DND-41 (cell line): ENCODE data around the gene KLK4.

Source experiments
- ATAC-seq: fragments of 200-7000 bp; cut with Tn5 transposase; 3 replicates; pipeline ENCODE4 v1.9.1; 2021; ENCODE audit warnings: low read depth; ENCODE audit not compliant: insufficient read depth
- DNase-seq: peaks from one replicate; pipeline ENCODE4 v3.0.0-alpha.2; 2020
- H2AFZ ChIP-seq: 2 replicates; pipeline ENCODE4 v1.6.0; 2012; ENCODE audit warnings: low read depth, low read length
- H3K27ac ChIP-seq: 2 replicates; pipeline ENCODE4 v1.5.1; 2012; ENCODE audit warnings: low read length, inconsistent platforms
- H3K27me3 ChIP-seq: fragments of 200-600 bp; sonication (generic); 2 replicates; pipeline ENCODE4 v1.6.0; 2012; ENCODE audit warnings: low read length, mild to moderate bottlenecking, inconsistent platforms; ENCODE audit not compliant: insufficient read depth, poor library complexity
- H3K36me3 ChIP-seq: 2 replicates; pipeline ENCODE4 v1.5.1; 2012; ENCODE audit warnings: low read length, inconsistent platforms; ENCODE audit not compliant: insufficient read depth
- H3K4me1 ChIP-seq: 2 replicates; pipeline ENCODE4 v1.5.1; 2012; ENCODE audit warnings: mild to moderate bottlenecking, low read length; ENCODE audit not compliant: insufficient read depth
- H3K4me2 ChIP-seq: 2 replicates; pipeline ENCODE4 v1.6.0; 2012; ENCODE audit warnings: mild to moderate bottlenecking, moderate library complexity, low read length, inconsistent platforms; ENCODE audit not compliant: insufficient read depth
- H3K4me3 ChIP-seq, 2 experiments: fragments of 200-600 bp in 1 of 2; shearing (Covaris generic) in 1 of 2; 2 replicates each; pipeline ENCODE4 v1.5.1; 2012 to 2016; ENCODE audit warnings: inconsistent platforms in 2 of 2, low read length in 2 of 2, mild to moderate bottlenecking in 2 of 2, low read depth in 1 of 2, moderate library complexity in 1 of 2
- H3K79me2 ChIP-seq: 2 replicates; pipeline ENCODE4 v1.6.0; 2012; ENCODE audit warnings: low read length, inconsistent platforms; ENCODE audit not compliant: insufficient read depth
- H3K9ac ChIP-seq: 2 replicates; pipeline ENCODE4 v1.6.0; 2012; ENCODE audit warnings: low read depth, mild to moderate bottlenecking, inconsistent platforms, low read length, moderate library complexity
- H3K9me3 ChIP-seq: 2 replicates; pipeline ENCODE4 v1.5.1; 2012; ENCODE audit warnings: low read length, moderate library complexity, mild to moderate bottlenecking, inconsistent platforms; ENCODE audit not compliant: insufficient read depth, severe bottlenecking
- H4K20me1 ChIP-seq: 2 replicates; pipeline ENCODE4 v1.6.0; 2012; ENCODE audit warnings: low read length; ENCODE audit not compliant: insufficient read depth
- CTCF ChIP-seq: IDR thresholded peaks from 2 replicates; pipeline ENCODE4 v1.5.1; 2012; ENCODE audit warnings: borderline replicate concordance, low read length, moderate library complexity, mild to moderate bottlenecking; ENCODE audit not compliant: poor library complexity, severe bottlenecking; ENCODE audit errors: extremely low read depth
- EZH2 ChIP-seq: IDR thresholded peaks from 3 replicates; pipeline ENCODE4 v1.6.1; 2012; ENCODE audit warnings: borderline replicate concordance, low read depth, mild to moderate bottlenecking, moderate library complexity, low read length, inconsistent platforms; ENCODE audit not compliant: severe bottlenecking

Gene KLK4

GRCh38 chr19:50932018-50932689, 21.0 kb upstream of the KLK4 start:
- TF ChIP-seq CTCF (no peak), EZH2 (no peak)
- Histone ChIP-seq H3K27me3 (no peaks in the 10 kb centered on the region), H2AFZ (no peak overlapping the region), H3K4me1 (no peaks in the 10 kb centered on the region), H3K9me3 (no peaks in the 10 kb centered on the region), H3K36me3 (no peaks in the 10 kb centered on the region), H3K79me2 (no peaks in the 10 kb centered on the region), H3K9ac (no peak overlapping the region), H3K4me2 (no peak overlapping the region), H3K4me3 (no peak overlapping the region), H3K27ac (no peak overlapping the region), H4K20me1 (no peaks in the 10 kb centered on the region)
- no peak for DNase-seq
- ATAC-seq: no peak

GRCh38 chr19:50931023-50931422, 19.8 kb upstream of the KLK4 start:
- H3K27me3 ChIP-seq: no peaks in the 10 kb centered on the region
- no peaks in the 10 kb centered on the region for H3K36me3 ChIP-seq
- H2AFZ ChIP-seq: no peak overlapping the region
- DNase-seq: no peak
- no peak for TF ChIP-seq EZH2
- no peak for TF ChIP-seq CTCF
- no peaks in the 10 kb centered on the region for H3K9me3 ChIP-seq
- no peaks in the 10 kb centered on the region for H3K79me2 ChIP-seq
- H3K9ac ChIP-seq: no peak overlapping the region
- no peaks in the 10 kb centered on the region for H4K20me1 ChIP-seq
- no peak overlapping the region for H3K27ac ChIP-seq
- no peak overlapping the region for H3K4me3 ChIP-seq
- no peak overlapping the region for H3K4me2 ChIP-seq
- no peak for ATAC-seq
- H3K4me1 ChIP-seq: no peaks in the 10 kb centered on the region

GRCh38 chr19:50928831-50929230, 17.6 kb upstream of the KLK4 start:
- no peaks in the 10 kb centered on the region for H4K20me1 ChIP-seq
- no peaks in the 10 kb centered on the region for H3K4me1 ChIP-seq
- H3K9me3 ChIP-seq: no peaks in the 10 kb centered on the region
- H3K27me3 ChIP-seq: no peaks in the 10 kb centered on the region
- H3K27ac ChIP-seq: no peak overlapping the region
- H3K79me2 ChIP-seq: no peaks in the 10 kb centered on the region
- no peak overlapping the region for H2AFZ ChIP-seq
- ATAC-seq (no peak), DNase-seq (no peak)
- H3K9ac ChIP-seq: no peak overlapping the region
- H3K4me3 ChIP-seq: no peak overlapping the region
- no peaks in the 10 kb centered on the region for H3K36me3 ChIP-seq
- no peak overlapping the region for H3K4me2 ChIP-seq
- TF ChIP-seq EZH2: no peak
- no peak for TF ChIP-seq CTCF
